Neural progenitor cell (in vitro differentiated cells): ENCODE results near the gene HRH2. TPM values are rescaled to one million over a fixed set of nuclear protein-coding genes. Genes with fewer than 3 reads are reported as not detected.
"Not testable (repeated sequence)": the region's sequence is repeated elsewhere in the genome, so short reads cannot be mapped to it uniquely, and the experiment has no call there.

Experiments
- DNase-seq: peaks from one replicate; pipeline ENCODE4 v3.0.0-alpha.2; 2016; ENCODE audit warnings: low spot score
- H2AFZ ChIP-seq: fragments of 200-600 bp; sonication (generic); replicated peaks from 2 replicates; pipeline ENCODE4 v1.6.1; 2016; ENCODE audit warnings: antibody characterized with exemption
- H3F3A ChIP-seq: fragments of 200-600 bp; sonication (generic); 2 replicates; pipeline ENCODE4 v1.6.1; 2016; ENCODE audit warnings: antibody characterized with exemption, low read depth
- H3K27ac ChIP-seq: fragments of 200-600 bp; sonication (generic); 2 replicates; pipeline ENCODE4 v1.5.1; 2016; ENCODE audit warnings: mild to moderate bottlenecking
- H3K27me3 ChIP-seq: fragments of 200-600 bp; sonication (generic); 2 replicates; pipeline ENCODE4 v1.6.1; 2016; ENCODE audit warnings: mild to moderate bottlenecking, moderate library complexity
- H3K36me3 ChIP-seq: fragments of 200-600 bp; sonication (generic); 2 replicates; pipeline ENCODE4 v1.5.1; 2016
- H3K4me1 ChIP-seq: fragments of 200-600 bp; sonication (generic); 2 replicates; pipeline ENCODE4 v1.6.1; 2016; ENCODE audit warnings: mixed run types
- H3K4me2 ChIP-seq: fragments of 200-600 bp; sonication (generic); 2 replicates; pipeline ENCODE4 v1.6.1; 2016
- H3K4me3 ChIP-seq: fragments of 200-600 bp; sonication (generic); 2 replicates; pipeline ENCODE4 v1.5.1; 2016
- H3K79me2 ChIP-seq: fragments of 200-600 bp; sonication (generic); 2 replicates; pipeline ENCODE4 v1.6.1; 2016; ENCODE audit warnings: low read depth
- H3K9ac ChIP-seq: fragments of 200-600 bp; sonication (generic); 2 replicates; pipeline ENCODE4 v1.6.1; 2016
- H3K9me3 ChIP-seq: fragments of 200-600 bp; sonication (generic); 2 replicates; pipeline ENCODE4 v1.5.1; 2016; ENCODE audit warnings: low read depth
- H4K20me1 ChIP-seq: fragments of 200-600 bp; sonication (generic); 2 replicates; pipeline ENCODE4 v1.6.1; 2016; ENCODE audit warnings: low read depth
- H3K27ac Mint-ChIP-seq: 3 replicates; pipeline ENCODE4 v1.8.0; 2021; ENCODE audit warnings: mixed read lengths
- H3K27me3 Mint-ChIP-seq: 2 replicates; pipeline ENCODE4 v1.8.0; 2022; ENCODE audit warnings: low read depth, mild to moderate bottlenecking, inconsistent platforms, moderate library complexity, mixed read lengths; ENCODE audit not compliant: insufficient read depth
- H3K36me3 Mint-ChIP-seq: 3 replicates; pipeline ENCODE4 v1.8.0; 2021; ENCODE audit warnings: mixed read lengths
- H3K4me1 Mint-ChIP-seq: 3 replicates; pipeline ENCODE4 v1.8.0; 2021; ENCODE audit warnings: mixed read lengths
- H3K4me3 Mint-ChIP-seq: 3 replicates; pipeline ENCODE4 v1.8.0; 2021; ENCODE audit warnings: mild to moderate bottlenecking, moderate library complexity, mixed read lengths
- H3K9me3 Mint-ChIP-seq: 3 replicates; pipeline ENCODE4 v1.8.0; 2020; ENCODE audit warnings: mixed read lengths
- EZH2 ChIP-seq: fragments of 200-600 bp; sonication (generic); IDR thresholded peaks from 2 replicates; pipeline ENCODE4 v1.6.1; 2017; ENCODE audit warnings: antibody characterized with exemption, mild to moderate bottlenecking, moderate library complexity
- EZH2phosphoT487 ChIP-seq: fragments of 200-600 bp; sonication (generic); IDR thresholded peaks from 2 replicates; pipeline ENCODE4 v1.6.1; 2017; ENCODE audit warnings: antibody characterized with exemption
- small RNA-seq: library from RNA; depleted of rRNA; stranded (forward); fragments of <200 nt; gene quantifications from one replicate; pipeline ENCODE3, GENCODE V24; 2015
- total RNA-seq: library from RNA; depleted of rRNA; stranded (reverse); fragments of >200 nt; gene quantifications from 2 replicates; pipeline ENCODE4 v1.2.3, GENCODE V29; 2015; ENCODE audit warnings: low replicate concordance
- TF ChIP-seq, protein P1 (sequence below): fragments of 200-600 bp; sonication (generic); IDR thresholded peaks from 2 replicates; pipeline ENCODE4 v1.5.1; 2017; ENCODE audit warnings: antibody characterized with exemption, mild to moderate bottlenecking

HRH2 gene
- total RNA-seq, 1 donor from 2014 or later, result not detected

DNA sequence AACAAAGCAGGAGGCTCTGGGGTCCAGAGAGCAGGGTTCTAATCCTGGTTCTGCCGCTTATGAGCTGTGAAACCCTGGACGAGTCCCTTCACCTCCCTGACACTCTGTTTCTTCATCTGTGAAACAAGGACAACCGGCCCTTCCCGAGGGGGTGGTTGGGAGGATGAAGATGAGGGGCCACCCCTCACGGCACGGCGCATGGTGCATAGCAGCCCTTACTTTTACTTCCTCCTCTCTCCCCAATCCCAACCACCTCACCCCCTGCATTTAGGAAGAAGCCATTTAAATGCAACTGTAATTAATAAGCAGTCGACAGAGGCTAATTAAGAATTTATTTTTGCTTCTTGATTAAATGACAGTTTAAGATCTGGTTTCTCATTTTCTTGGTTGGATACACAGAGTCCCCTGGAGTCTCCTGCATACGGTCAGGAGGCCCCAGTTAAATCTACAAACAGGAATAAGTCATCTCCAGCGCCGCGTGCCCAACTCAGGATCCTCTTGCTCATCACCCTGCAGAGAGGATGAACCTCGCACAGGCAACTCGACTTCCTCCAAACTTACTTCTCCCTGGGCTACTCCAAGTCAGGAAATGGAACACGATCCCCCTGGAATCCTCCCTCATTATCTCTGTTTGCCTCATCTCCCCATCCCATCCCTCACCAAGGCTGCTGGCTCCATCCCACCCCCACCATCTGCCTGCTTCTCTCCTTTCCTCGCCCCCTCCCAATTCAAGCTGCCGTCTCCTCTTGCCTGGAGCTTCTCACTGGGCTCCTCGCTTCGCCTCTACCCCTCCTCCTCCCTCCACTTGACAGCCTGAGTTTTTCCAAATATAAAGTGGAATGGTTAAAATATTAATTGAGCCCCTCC is 95.9 kb downstream of the HRH2 start:
- no peak for DNase-seq
- H3K4me3 ChIP-seq, result no peak overlapping the region
- peaks cover 50% of the 10 kb centered on the region for H3K4me1 Mint-ChIP-seq
- no peak overlapping the region for H3K4me2 ChIP-seq
- H3K9me3 Mint-ChIP-seq, result no peaks in the 10 kb centered on the region
- no peaks in the 10 kb centered on the region for H3K79me2 ChIP-seq
- H3K36me3 ChIP-seq, result no peaks in the 10 kb centered on the region
- H3K36me3 Mint-ChIP-seq, result no peaks in the 10 kb centered on the region
- no peaks in the 10 kb centered on the region for H3K27me3 ChIP-seq
- no peak overlapping the region for H3K4me3 Mint-ChIP-seq
- no peaks in the 10 kb centered on the region for H3K4me1 ChIP-seq
- no peak overlapping the region for H2AFZ ChIP-seq
- H3F3A ChIP-seq, result no peaks in the 10 kb centered on the region
- peaks cover 2% of the 10 kb centered on the region for H3K27me3 Mint-ChIP-seq
- H3K27ac ChIP-seq, result no peak overlapping the region
- no peak overlapping the region for H3K27ac Mint-ChIP-seq
- no peaks in the 10 kb centered on the region for H3K9me3 ChIP-seq
- no peaks in the 10 kb centered on the region for H4K20me1 ChIP-seq
- TF ChIP-seq, protein P1, sequence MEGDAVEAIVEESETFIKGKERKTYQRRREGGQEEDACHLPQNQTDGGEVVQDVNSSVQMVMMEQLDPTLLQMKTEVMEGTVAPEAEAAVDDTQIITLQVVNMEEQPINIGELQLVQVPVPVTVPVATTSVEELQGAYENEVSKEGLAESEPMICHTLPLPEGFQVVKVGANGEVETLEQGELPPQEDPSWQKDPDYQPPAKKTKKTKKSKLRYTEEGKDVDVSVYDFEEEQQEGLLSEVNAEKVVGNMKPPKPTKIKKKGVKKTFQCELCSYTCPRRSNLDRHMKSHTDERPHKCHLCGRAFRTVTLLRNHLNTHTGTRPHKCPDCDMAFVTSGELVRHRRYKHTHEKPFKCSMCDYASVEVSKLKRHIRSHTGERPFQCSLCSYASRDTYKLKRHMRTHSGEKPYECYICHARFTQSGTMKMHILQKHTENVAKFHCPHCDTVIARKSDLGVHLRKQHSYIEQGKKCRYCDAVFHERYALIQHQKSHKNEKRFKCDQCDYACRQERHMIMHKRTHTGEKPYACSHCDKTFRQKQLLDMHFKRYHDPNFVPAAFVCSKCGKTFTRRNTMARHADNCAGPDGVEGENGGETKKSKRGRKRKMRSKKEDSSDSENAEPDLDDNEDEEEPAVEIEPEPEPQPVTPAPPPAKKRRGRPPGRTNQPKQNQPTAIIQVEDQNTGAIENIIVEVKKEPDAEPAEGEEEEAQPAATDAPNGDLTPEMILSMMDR, result no peak
- TF ChIP-seq EZH2phosphoT487 (no peak), EZH2 (no peak)
- H3K9ac ChIP-seq, result no peak overlapping the region

DNA sequence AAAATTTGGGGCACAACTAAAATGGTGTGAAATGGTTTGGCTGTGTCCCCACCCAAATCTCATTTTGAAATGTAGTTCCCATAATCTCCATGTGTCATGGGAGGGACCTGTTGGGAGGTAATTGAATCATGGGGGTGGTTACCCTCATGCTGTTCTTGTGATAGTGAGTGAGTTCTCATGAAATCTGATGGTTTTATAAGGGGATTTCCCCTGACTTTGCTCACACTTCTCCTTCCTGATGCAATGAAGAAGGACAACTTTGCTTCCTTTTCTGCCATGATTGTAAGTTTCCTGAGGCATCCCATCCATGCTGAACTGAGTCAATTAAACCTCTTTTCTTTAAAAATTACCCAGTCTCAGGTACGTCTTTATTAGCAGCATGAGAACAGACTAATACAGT is 102.1 kb downstream of the HRH2 start:
- H3K27ac Mint-ChIP-seq, H3K27me3 Mint-ChIP-seq: not testable (repeated sequence)

More for the DNA sequence above, 102.1 kb downstream of the HRH2 start:
- H3K4me1 Mint-ChIP-seq, H3K9ac ChIP-seq, H3K4me3 Mint-ChIP-seq, DNase-seq, H3K36me3 ChIP-seq, H2AFZ ChIP-seq, H3K4me3 ChIP-seq, H3K27ac ChIP-seq, H3K79me2 ChIP-seq, H4K20me1 ChIP-seq, H3K4me2 ChIP-seq, H3K4me1 ChIP-seq, H3K9me3 ChIP-seq, H3K27me3 ChIP-seq, H3F3A ChIP-seq, H3K36me3 Mint-ChIP-seq: not testable (repeated sequence)
- H3K9me3 Mint-ChIP-seq, result peaks cover 11% of the 10 kb centered on the region

Small RNA genes within 50 kb of the gene (small RNA-seq; reads per million reads assigned to genes)
- gene RN7SKP148, result not detected
- gene RNU6-226P, result not detected

Other genes starting within 250 kb of the HRH2 start
- gene DRD1, start 213.9 kb upstream of the HRH2 start, total RNA-seq, result 0.09 TPM in 1 of 2 replicates, not detected in the other
- gene SFXN1, start 179.5 kb upstream of the HRH2 start, total RNA-seq, result 146 and 181 TPM in 2 replicates
- 0.06 TPM in 1 of 2 replicates, not detected in the other for gene CPLX2, start 213.5 kb downstream of the HRH2 start, total RNA-seq